ENCODE results near the gene UXT. TPM values are rescaled to one million over a fixed set of nuclear protein-coding genes. Genes with fewer than 3 reads are reported as not detected.
A peak's percentile ranks its signal among the peaks of the same experiment; 100 is the strongest.

UXT gene
- total RNA-seq, 3 donors from 2014 or later (not counting 1 experiment from before 2014, with no cell fraction given): 88.2 to 102 (median 95.4) TPM

GRCh38 chrX:47645530-47645929 lies 13.4 kb downstream of the UXT start:
- DNase-seq: no peak
- Histone ChIP-seq H3K4me3 (ENCODE audit: low read length) (no peak overlapping the region), H3K4me1 (ENCODE audit: control insufficient read depth, insufficient read depth, low read length) (peaks cover 13% of the 10 kb centered on the region), H3K27ac (ENCODE audit: low read length) (no peak overlapping the region), H3K27me3 (ENCODE audit: control insufficient read depth, insufficient read depth, low read length) (no peaks in the 10 kb centered on the region), H3K9me3 (ENCODE audit: control insufficient read depth, insufficient read depth, low read length) (no peaks in the 10 kb centered on the region), H3K36me3 (ENCODE audit: control insufficient read depth, insufficient read depth, low read length) (peaks cover 8% of the 10 kb centered on the region)
- WGBS (ENCODE audit: insufficient coverage): 93% methylated on average over 10 of the region's 10 CpGs
- H3K27ac Mint-ChIP-seq: no peak overlapping the region
- H3K27me3 Mint-ChIP-seq (ENCODE audit: low read depth in 2 of 2): peaks cover 0 to under 1% of the 10 kb centered on the region in 2 donors
- H3K4me3 Mint-ChIP-seq: no peak overlapping the region
- H3K9me3 Mint-ChIP-seq: no peaks in the 10 kb centered on the region
- TF ChIP-seq CTCF (IDR thresholded peaks at IDR 0.05): no peak
- H3K4me1 Mint-ChIP-seq: peaks cover 7 to 24% of the 10 kb centered on the region in 2 donors
- peaks cover 3% of the 10 kb centered on the region for H3K36me3 Mint-ChIP-seq
- ATAC-seq: no peak
- intact Hi-C loops (cut with micrococcal nuclease): no loop called here

DNA sequence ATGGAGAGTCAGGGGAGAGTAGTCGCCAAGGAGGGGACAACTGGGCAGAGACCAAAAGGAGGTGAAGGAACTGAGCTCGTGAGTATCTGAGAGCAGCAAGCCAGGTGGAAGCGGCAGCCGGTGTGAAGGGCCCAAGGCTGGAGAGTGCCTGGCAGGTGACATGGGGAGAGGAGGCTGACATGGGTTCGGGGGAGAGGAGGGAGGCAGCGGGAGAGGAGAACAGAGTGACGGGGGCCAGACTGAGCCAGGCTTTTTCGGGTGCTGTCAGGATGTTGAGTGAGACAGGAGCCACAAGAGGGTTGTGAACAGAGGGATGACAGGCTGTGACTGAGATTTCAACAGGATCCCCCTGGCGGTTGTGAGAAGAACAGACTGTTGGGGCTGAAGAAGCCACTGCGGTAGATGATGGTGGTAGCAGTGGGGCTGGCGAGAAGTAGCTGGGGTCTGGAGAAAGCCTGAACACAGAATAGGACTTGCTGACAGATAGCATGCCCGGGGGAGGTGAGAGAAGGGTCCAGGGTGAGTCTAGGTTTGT lies 14.4 kb downstream of the UXT start:
- H3K36me3 ChIP-seq (ENCODE audit: control insufficient read depth, insufficient read depth, low read length): peaks cover 17% of the 10 kb centered on the region
- no peak overlapping the region for H3K4me3 ChIP-seq (ENCODE audit: low read length)
- H3K27ac Mint-ChIP-seq: peak overlapping the region in 1 of 2 donors; percentile 44
- ATAC-seq (peak in 2 of 3 donors; percentile 58 to 68), DNase-seq (peak in 1 of 2 donors; percentile 35)
- intact Hi-C loops (cut with micrococcal nuclease): no loop called here
- H3K27ac ChIP-seq (ENCODE audit: low read length): no peak overlapping the region
- H3K9me3 ChIP-seq (ENCODE audit: control insufficient read depth, insufficient read depth, low read length): peaks cover 2% of the 10 kb centered on the region
- peaks cover 11% of the 10 kb centered on the region for H3K4me1 ChIP-seq (ENCODE audit: control insufficient read depth, insufficient read depth, low read length)
- no peaks in the 10 kb centered on the region for H3K27me3 ChIP-seq (ENCODE audit: control insufficient read depth, insufficient read depth, low read length)
- peaks cover 10% of the 10 kb centered on the region for H3K36me3 Mint-ChIP-seq
- no peak for TF ChIP-seq CTCF (IDR thresholded peaks at IDR 0.05)
- no peaks in the 10 kb centered on the region for H3K9me3 Mint-ChIP-seq
- no peak overlapping the region for H3K4me3 Mint-ChIP-seq
- peaks cover 7 to 20% of the 10 kb centered on the region in 2 donors for H3K4me1 Mint-ChIP-seq
- H3K27me3 Mint-ChIP-seq (ENCODE audit: low read depth in 2 of 2): peaks cover 4 to 7% of the 10 kb centered on the region in 2 donors
- 80% methylated on average over 12 of the region's 12 CpGs for WGBS (ENCODE audit: insufficient coverage)

DNA sequence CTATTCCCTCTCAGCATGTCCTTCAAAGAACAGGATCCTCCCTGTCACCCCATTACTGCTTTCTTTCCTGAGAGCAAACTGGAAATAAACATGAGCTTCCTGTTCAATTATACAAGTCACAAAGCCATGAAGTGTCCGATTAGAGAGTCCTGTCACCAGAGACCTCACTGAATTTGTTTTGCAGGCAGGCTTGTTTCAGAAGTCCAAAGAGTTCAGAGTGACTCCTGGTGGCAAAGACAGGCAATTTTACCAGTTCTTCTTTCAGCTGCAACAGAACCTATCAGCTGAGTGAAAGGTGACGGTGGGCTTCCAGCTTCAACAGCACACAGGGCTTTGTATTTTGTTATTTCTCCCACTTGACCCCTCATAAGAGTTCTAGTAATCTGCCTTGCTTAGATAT lies 15.1 kb downstream of the UXT start:
- intact Hi-C loops (cut with micrococcal nuclease): no loop called here
- no peak overlapping the region for H3K27ac Mint-ChIP-seq
- H3K27me3 Mint-ChIP-seq (ENCODE audit: low read depth in 2 of 2): peaks cover 5 to 7% of the 10 kb centered on the region in 2 donors
- Histone ChIP-seq H3K4me1 (ENCODE audit: control insufficient read depth, insufficient read depth, low read length) (peaks cover 4% of the 10 kb centered on the region), H3K9me3 (ENCODE audit: control insufficient read depth, insufficient read depth, low read length) (peaks cover 3% of the 10 kb centered on the region), H3K4me3 (ENCODE audit: low read length) (no peak overlapping the region), H3K27ac (ENCODE audit: low read length) (no peak overlapping the region), H3K27me3 (ENCODE audit: control insufficient read depth, insufficient read depth, low read length) (no peaks in the 10 kb centered on the region), H3K36me3 (ENCODE audit: control insufficient read depth, insufficient read depth, low read length) (peaks cover 21% of the 10 kb centered on the region)
- no peak for TF ChIP-seq CTCF (IDR thresholded peaks at IDR 0.05)
- no peaks in the 10 kb centered on the region for H3K9me3 Mint-ChIP-seq
- ATAC-seq (peak in 1 of 3 donors; percentile 24), DNase-seq (peak in 1 of 2 donors; percentile 45)
- peaks cover under 1 to 13% of the 10 kb centered on the region in 2 donors for H3K4me1 Mint-ChIP-seq
- no peak overlapping the region for H3K4me3 Mint-ChIP-seq
- H3K36me3 Mint-ChIP-seq: peaks cover 10% of the 10 kb centered on the region
- 71% methylated on average over 2 of the region's 2 CpGs for WGBS (ENCODE audit: insufficient coverage)

GRCh38 chrX:47638816-47639215 lies 20.2 kb downstream of the UXT start:
- H3K27ac ChIP-seq (ENCODE audit: low read length): no peak overlapping the region
- peaks cover 10% of the 10 kb centered on the region for H3K36me3 Mint-ChIP-seq
- no peaks in the 10 kb centered on the region for H3K27me3 ChIP-seq (ENCODE audit: control insufficient read depth, insufficient read depth, low read length)
- H3K9me3 ChIP-seq (ENCODE audit: control insufficient read depth, insufficient read depth, low read length): peaks cover 3% of the 10 kb centered on the region
- H3K4me1 ChIP-seq (ENCODE audit: control insufficient read depth, insufficient read depth, low read length): peaks cover 19% of the 10 kb centered on the region
- no peak overlapping the region for H3K4me3 Mint-ChIP-seq
- no peaks in the 10 kb centered on the region for H3K9me3 Mint-ChIP-seq
- DNase-seq: no peak
- H3K36me3 ChIP-seq (ENCODE audit: control insufficient read depth, insufficient read depth, low read length): peaks cover 33% of the 10 kb centered on the region
- H3K27me3 Mint-ChIP-seq (ENCODE audit: low read depth in 2 of 2): peaks cover 7 to 16% of the 10 kb centered on the region in 2 donors
- 96% methylated on average over 14 of the region's 14 CpGs for WGBS (ENCODE audit: insufficient coverage)
- no peak for ATAC-seq
- intact Hi-C loops (cut with micrococcal nuclease): no loop called here
- no peak overlapping the region for H3K4me3 ChIP-seq (ENCODE audit: low read length)
- no peak for TF ChIP-seq CTCF (IDR thresholded peaks at IDR 0.05)
- H3K4me1 Mint-ChIP-seq: peaks cover 0 to 6% of the 10 kb centered on the region in 2 donors
- no peak overlapping the region for H3K27ac Mint-ChIP-seq

Data from natural killer cell (primary cell).